ENCODE data around the gene SLCO2A1. TPM values are rescaled to one million over a fixed set of nuclear protein-coding genes. Genes with fewer than 3 reads are reported as not detected.

Gene SLCO2A1
- total RNA-seq, 1 donor = 0.36 TPM

DNA sequence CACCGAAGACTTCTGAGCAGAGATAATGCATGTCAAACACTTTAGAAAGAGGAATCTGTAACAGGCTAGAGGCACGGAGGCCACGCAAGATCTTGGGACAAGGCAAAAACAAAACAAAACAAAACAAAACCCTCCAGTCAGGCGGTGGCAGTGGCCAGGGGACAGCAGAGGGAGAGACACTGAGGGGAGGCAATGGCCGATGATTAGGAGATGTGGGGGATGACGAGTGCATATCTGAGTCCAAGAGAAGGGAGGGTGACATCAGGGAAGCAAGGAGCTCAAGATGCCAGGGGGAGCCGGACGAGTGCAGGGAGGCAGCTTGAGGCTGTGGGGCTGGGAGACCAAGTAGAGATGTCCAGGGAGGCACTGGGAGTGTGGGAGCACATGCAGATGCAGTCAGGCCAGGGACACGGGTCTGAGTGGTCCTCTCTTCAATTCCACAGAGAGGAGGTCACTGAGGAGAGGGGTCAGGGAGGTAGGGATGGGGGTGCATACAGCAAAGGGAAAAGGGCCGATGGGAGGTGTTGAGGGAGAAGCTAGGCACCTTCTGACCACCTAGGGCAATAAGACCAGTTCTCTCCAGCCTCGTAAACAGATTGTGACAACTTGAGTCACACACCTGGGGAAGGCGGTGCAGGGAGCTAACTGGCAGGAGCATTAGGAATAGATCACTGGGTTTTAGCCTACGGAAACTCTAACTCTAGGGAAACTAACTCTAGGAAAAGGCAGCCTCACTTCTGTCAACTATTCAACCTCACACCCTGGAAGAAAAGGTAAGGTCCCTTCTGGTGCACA, 29.6 kb downstream of the SLCO2A1 start:
- Histone ChIP-seq H3K4me1 (ENCODE audit: insufficient read depth, low read length) (no peaks in the 10 kb centered on the region), H3K36me3 (ENCODE audit: insufficient read depth, low read length) (no peaks in the 10 kb centered on the region), H3K4me2 (ENCODE audit: insufficient read depth, low read length) (no peak overlapping the region), H3K9me3 (ENCODE audit: low read depth, low read length) (no peaks in the 10 kb centered on the region), H3K79me2 (ENCODE audit: insufficient read depth, low read length) (no peaks in the 10 kb centered on the region), H2AFZ (ENCODE audit: low read length) (no peak overlapping the region), H4K20me1 (ENCODE audit: insufficient read depth, low read length) (no peaks in the 10 kb centered on the region), H3K4me3 (ENCODE audit: insufficient read depth, low read length) (no peak overlapping the region), H3K27me3 (ENCODE audit: insufficient read depth, low read length) (peaks cover 19% of the 10 kb centered on the region), H3K27ac (ENCODE audit: low read depth, low read length) (no peak overlapping the region)
- peak; percentile 44 for DNase-seq (ENCODE audit: insufficient read length, low spot score, missing footprints)
- TF ChIP-seq, protein P1, sequence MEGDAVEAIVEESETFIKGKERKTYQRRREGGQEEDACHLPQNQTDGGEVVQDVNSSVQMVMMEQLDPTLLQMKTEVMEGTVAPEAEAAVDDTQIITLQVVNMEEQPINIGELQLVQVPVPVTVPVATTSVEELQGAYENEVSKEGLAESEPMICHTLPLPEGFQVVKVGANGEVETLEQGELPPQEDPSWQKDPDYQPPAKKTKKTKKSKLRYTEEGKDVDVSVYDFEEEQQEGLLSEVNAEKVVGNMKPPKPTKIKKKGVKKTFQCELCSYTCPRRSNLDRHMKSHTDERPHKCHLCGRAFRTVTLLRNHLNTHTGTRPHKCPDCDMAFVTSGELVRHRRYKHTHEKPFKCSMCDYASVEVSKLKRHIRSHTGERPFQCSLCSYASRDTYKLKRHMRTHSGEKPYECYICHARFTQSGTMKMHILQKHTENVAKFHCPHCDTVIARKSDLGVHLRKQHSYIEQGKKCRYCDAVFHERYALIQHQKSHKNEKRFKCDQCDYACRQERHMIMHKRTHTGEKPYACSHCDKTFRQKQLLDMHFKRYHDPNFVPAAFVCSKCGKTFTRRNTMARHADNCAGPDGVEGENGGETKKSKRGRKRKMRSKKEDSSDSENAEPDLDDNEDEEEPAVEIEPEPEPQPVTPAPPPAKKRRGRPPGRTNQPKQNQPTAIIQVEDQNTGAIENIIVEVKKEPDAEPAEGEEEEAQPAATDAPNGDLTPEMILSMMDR (IDR thresholded peaks at IDR 0.05; ENCODE audit: extremely low read depth, low read depth, low read length) = no peak

DNA sequence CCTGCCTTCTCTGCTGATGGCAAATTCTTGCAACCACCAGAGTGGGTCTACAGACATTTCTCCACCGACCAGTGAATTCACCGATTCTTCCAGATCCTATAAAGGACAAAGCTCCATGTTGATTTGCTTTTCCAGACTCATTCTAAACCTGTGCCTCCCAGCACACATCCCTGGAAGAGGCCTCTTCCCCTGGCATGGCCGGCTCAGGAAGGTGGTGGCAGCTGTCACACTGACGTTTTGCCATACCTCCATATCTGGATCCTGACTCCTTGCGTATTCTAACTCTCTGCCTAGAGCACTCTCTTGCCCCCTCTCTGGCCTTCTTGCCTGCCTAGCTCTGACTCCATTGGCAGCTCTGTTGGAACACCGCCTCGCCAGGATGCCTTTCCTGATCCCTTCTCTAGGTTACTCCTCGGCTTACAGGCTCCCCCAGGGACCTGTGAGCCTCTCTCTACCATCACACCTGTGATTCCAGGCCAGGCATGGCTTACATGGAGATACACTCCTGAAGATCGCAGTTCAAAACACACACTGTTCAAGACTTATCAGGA, 31.0 kb downstream of the SLCO2A1 start:
- H3K27ac ChIP-seq (ENCODE audit: low read depth, low read length) = no peak overlapping the region
- DNase-seq (ENCODE audit: insufficient read length, low spot score, missing footprints) = no peak
- H3K4me1 ChIP-seq (ENCODE audit: insufficient read depth, low read length) = no peaks in the 10 kb centered on the region
- no peaks in the 10 kb centered on the region for H4K20me1 ChIP-seq (ENCODE audit: insufficient read depth, low read length)
- TF ChIP-seq, protein P1 (IDR thresholded peaks at IDR 0.05; ENCODE audit: extremely low read depth, low read depth, low read length) = no peak
- peaks cover 25% of the 10 kb centered on the region for H3K27me3 ChIP-seq (ENCODE audit: insufficient read depth, low read length)
- no peak overlapping the region for H2AFZ ChIP-seq (ENCODE audit: low read length)
- no peak overlapping the region for H3K4me2 ChIP-seq (ENCODE audit: insufficient read depth, low read length)
- H3K79me2 ChIP-seq (ENCODE audit: insufficient read depth, low read length) = no peaks in the 10 kb centered on the region
- no peak overlapping the region for H3K4me3 ChIP-seq (ENCODE audit: insufficient read depth, low read length)
- no peaks in the 10 kb centered on the region for H3K36me3 ChIP-seq (ENCODE audit: insufficient read depth, low read length)
- no peaks in the 10 kb centered on the region for H3K9me3 ChIP-seq (ENCODE audit: low read depth, low read length)

DNA sequence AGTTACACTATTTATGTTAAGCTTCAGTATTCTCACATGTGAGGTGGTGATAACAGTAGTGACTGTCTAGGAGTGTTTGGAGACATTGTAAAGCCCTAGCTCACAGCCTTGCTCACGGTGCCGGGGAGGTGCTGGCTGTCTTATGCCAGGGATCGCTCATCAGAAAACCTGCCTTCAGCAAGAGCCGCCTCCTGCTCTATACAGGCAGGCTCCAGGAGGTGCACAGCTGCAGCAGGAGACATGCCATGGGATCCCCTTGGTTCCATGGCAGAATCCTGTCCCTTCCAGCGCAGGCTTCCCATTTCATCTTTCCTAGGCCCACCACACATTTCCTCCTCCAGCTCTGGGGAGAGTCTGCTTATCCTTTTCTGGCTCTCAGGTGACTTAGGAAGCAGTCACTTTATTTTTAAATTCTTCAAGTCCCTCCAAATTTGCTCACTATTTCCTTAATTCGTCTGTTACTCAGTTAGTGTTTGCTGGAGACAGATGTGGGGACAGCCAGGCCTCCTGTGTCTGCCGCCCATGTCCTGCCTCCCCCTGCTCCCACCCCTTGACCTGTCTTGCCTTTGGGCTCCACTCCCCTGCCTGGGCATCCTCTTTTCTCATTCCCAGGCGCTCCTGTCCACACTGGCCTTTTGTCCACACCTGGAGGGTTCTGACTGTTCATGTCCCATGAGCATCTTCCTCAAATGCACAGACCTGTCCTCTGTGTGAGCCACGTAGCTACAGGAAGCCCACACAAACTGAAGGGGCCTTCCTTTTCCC, 31.7 kb downstream of the SLCO2A1 start:
- DNase-seq (ENCODE audit: insufficient read length, low spot score, missing footprints) = peak; percentile 39
- H3K27ac ChIP-seq (ENCODE audit: low read depth, low read length) = no peak overlapping the region
- peaks cover 25% of the 10 kb centered on the region for H3K27me3 ChIP-seq (ENCODE audit: insufficient read depth, low read length)
- H3K79me2 ChIP-seq (ENCODE audit: insufficient read depth, low read length) = no peaks in the 10 kb centered on the region
- H4K20me1 ChIP-seq (ENCODE audit: insufficient read depth, low read length) = no peaks in the 10 kb centered on the region
- no peaks in the 10 kb centered on the region for H3K9me3 ChIP-seq (ENCODE audit: low read depth, low read length)
- TF ChIP-seq, protein P1 (IDR thresholded peaks at IDR 0.05; ENCODE audit: extremely low read depth, low read depth, low read length) = no peak
- H3K4me3 ChIP-seq (ENCODE audit: insufficient read depth, low read length) = no peak overlapping the region
- H3K36me3 ChIP-seq (ENCODE audit: insufficient read depth, low read length) = no peaks in the 10 kb centered on the region
- no peaks in the 10 kb centered on the region for H3K4me1 ChIP-seq (ENCODE audit: insufficient read depth, low read length)
- H3K4me2 ChIP-seq (ENCODE audit: insufficient read depth, low read length) = no peak overlapping the region
- H2AFZ ChIP-seq (ENCODE audit: low read length) = no peak overlapping the region

DNA sequence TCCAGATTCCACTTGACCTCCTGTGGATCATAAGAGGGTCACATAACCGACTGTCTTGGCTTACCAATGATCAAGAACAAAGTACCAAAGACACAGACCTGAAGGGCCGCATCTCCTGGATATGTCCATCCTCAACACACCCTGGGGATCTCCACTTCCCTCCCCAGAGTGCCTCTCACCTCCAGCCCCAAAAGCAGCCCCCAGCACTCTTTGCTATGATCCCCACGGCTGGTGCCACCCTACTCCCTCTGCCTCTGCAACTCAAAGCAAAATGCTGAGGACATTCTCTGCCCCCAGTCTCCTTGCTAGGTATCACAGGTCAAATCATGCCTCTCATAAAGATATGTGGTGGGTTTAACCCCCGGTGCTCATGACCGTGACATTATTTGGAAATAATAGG, 32.7 kb downstream of the SLCO2A1 start:
- H3K9me3 ChIP-seq (ENCODE audit: low read depth, low read length) = no peaks in the 10 kb centered on the region
- no peaks in the 10 kb centered on the region for H3K36me3 ChIP-seq (ENCODE audit: insufficient read depth, low read length)
- H3K79me2 ChIP-seq (ENCODE audit: insufficient read depth, low read length) = no peaks in the 10 kb centered on the region
- no peak overlapping the region for H3K27ac ChIP-seq (ENCODE audit: low read depth, low read length)
- TF ChIP-seq, protein P1 (IDR thresholded peaks at IDR 0.05; ENCODE audit: extremely low read depth, low read depth, low read length) = no peak
- peaks cover 25% of the 10 kb centered on the region for H3K27me3 ChIP-seq (ENCODE audit: insufficient read depth, low read length)
- no peak overlapping the region for H2AFZ ChIP-seq (ENCODE audit: low read length)
- no peaks in the 10 kb centered on the region for H4K20me1 ChIP-seq (ENCODE audit: insufficient read depth, low read length)
- no peak for DNase-seq (ENCODE audit: insufficient read length, low spot score, missing footprints)
- no peak overlapping the region for H3K4me3 ChIP-seq (ENCODE audit: insufficient read depth, low read length)
- no peaks in the 10 kb centered on the region for H3K4me1 ChIP-seq (ENCODE audit: insufficient read depth, low read length)
- H3K4me2 ChIP-seq (ENCODE audit: insufficient read depth, low read length) = no peak overlapping the region

Measured in osteoblast (primary cell).